HG03280 (cell line): Measurements from ENCODE around the gene CDH13.

ENCODE experiments used
- ATAC-seq: cut with Tn5 transposase; IDR thresholded peaks from one replicate; pipeline ENCODE4 v1.9.1; 2021; ENCODE audit warnings: mild to moderate bottlenecking, moderate library complexity; ENCODE audit not compliant: unreplicated experiment

Gene CDH13

GRCh38 chr16:83682116-83682867, 1055.5 kb downstream of the CDH13 start:
- ATAC-seq, result no peak

- ATAC-seq, result no peak
Measured at GRCh38 chr16:83682868-83683235, 1056.1 kb downstream of the CDH13 start.

GRCh38 chr16:83685615-83686165, 1058.9 kb downstream of the CDH13 start:
- no peak for ATAC-seq

GRCh38 chr16:83686726-83687125, 1060.0 kb downstream of the CDH13 start:
- ATAC-seq, result no peak

GRCh38 chr16:83689385-83689831, 1062.6 kb downstream of the CDH13 start:
- no peak for ATAC-seq

- ATAC-seq, result no peak
Measured at GRCh38 chr16:83692224-83692623, 1065.5 kb downstream of the CDH13 start.

- no peak for ATAC-seq
Measured at GRCh38 chr16:83698964-83699363, 1072.2 kb downstream of the CDH13 start.

GRCh38 chr16:83699817-83700216, 1073.0 kb downstream of the CDH13 start:
- ATAC-seq, result no peak

GRCh38 chr16:83700918-83701317, 1074.1 kb downstream of the CDH13 start:
- no peak for ATAC-seq

GRCh38 chr16:83701494-83701893, 1074.7 kb downstream of the CDH13 start:
- ATAC-seq, result no peak

- no peak for ATAC-seq
Measured at GRCh38 chr16:83704656-83705055, 1077.9 kb downstream of the CDH13 start.

GRCh38 chr16:83705856-83706255, 1079.1 kb downstream of the CDH13 start:
- ATAC-seq, result no peak

GRCh38 chr16:83706394-83706793, 1079.6 kb downstream of the CDH13 start:
- ATAC-seq, result no peak

- ATAC-seq, result no peak
Measured at GRCh38 chr16:83711069-83711468, 1084.3 kb downstream of the CDH13 start.

- no peak for ATAC-seq
Measured at GRCh38 chr16:83713597-83713996, 1086.8 kb downstream of the CDH13 start.

GRCh38 chr16:83714286-83714685, 1087.5 kb downstream of the CDH13 start:
- ATAC-seq, result no peak

GRCh38 chr16:83715217-83715920, 1088.6 kb downstream of the CDH13 start:
- ATAC-seq, result no peak

GRCh38 chr16:83717308-83717707, 1090.5 kb downstream of the CDH13 start:
- no peak for ATAC-seq

- ATAC-seq, result no peak
Measured at GRCh38 chr16:83717814-83718213, 1091.0 kb downstream of the CDH13 start.

- ATAC-seq, result no peak
Measured at GRCh38 chr16:83720213-83720612, 1093.4 kb downstream of the CDH13 start.

GRCh38 chr16:83720981-83721380, 1094.2 kb downstream of the CDH13 start:
- ATAC-seq, result no peak

GRCh38 chr16:83721676-83722075, 1094.9 kb downstream of the CDH13 start:
- no peak for ATAC-seq
